Measurements from ENCODE around the gene GPRC6A. TPM values are rescaled to one million over a fixed set of nuclear protein-coding genes. Genes with fewer than 3 reads are reported as not detected.
"Not testable (repeated sequence)": the region's sequence is repeated elsewhere in the genome, so short reads cannot be mapped to it uniquely, and the experiment has no call there.

GPRC6A gene
- total and polyA plus RNA-seq, 2 donors: 0.02 to 0.05 TPM

GRCh38 chr6:116842459-116842858 is 13.6 kb upstream of the GPRC6A start:
- Histone ChIP-seq H3K9me3 (ENCODE audit: control insufficient read depth in 2 of 2, insufficient read depth in 1 of 2, low read length in 1 of 2) (no peaks in the 10 kb centered on the region), H3K27ac (ENCODE audit: low read depth in 1 of 2, low read length in 1 of 2) (no peak overlapping the region), H3K4me3 (ENCODE audit: low read length in 2 of 2) (no peak overlapping the region), H3K4me1 (ENCODE audit: control insufficient read depth in 2 of 2, insufficient read depth in 2 of 2, low read length in 2 of 2) (no peaks in the 10 kb centered on the region), H3K27me3 (ENCODE audit: control insufficient read depth in 2 of 2, insufficient read depth in 1 of 2, low read length in 1 of 2) (no peaks in the 10 kb centered on the region), H3K36me3 (ENCODE audit: control insufficient read depth in 2 of 2, insufficient read depth in 2 of 2, low read length in 1 of 2) (no peaks in the 10 kb centered on the region)
- no peak for DNase-seq (ENCODE audit: low read depth in 6 of 9, low spot score in 9 of 9)
- WGBS: 92% methylated on average over 1 of the region's 1 CpG

- WGBS: 67% methylated on average over 2 of the region's 2 CpGs
- H3K4me1 ChIP-seq (ENCODE audit: control insufficient read depth in 2 of 2, insufficient read depth in 2 of 2, low read length in 2 of 2): no peaks in the 10 kb centered on the region
- no peaks in the 10 kb centered on the region for H3K27me3 ChIP-seq (ENCODE audit: control insufficient read depth in 2 of 2, insufficient read depth in 1 of 2, low read length in 1 of 2)
- no peaks in the 10 kb centered on the region for H3K36me3 ChIP-seq (ENCODE audit: control insufficient read depth in 2 of 2, insufficient read depth in 2 of 2, low read length in 1 of 2)
- no peaks in the 10 kb centered on the region for H3K9me3 ChIP-seq (ENCODE audit: control insufficient read depth in 2 of 2, insufficient read depth in 1 of 2, low read length in 1 of 2)
- no peak overlapping the region for H3K4me3 ChIP-seq (ENCODE audit: low read length in 2 of 2)
- DNase-seq (ENCODE audit: low read depth in 6 of 9, low spot score in 9 of 9): no peak
- no peak overlapping the region for H3K27ac ChIP-seq (ENCODE audit: low read depth in 1 of 2, low read length in 1 of 2)
These were observed 11.2 kb upstream of the GPRC6A start for GRCh38 chr6:116840091-116840490.

- Histone ChIP-seq H3K9me3 (ENCODE audit: control insufficient read depth in 2 of 2, insufficient read depth in 1 of 2, low read length in 1 of 2) (no peaks in the 10 kb centered on the region), H3K27ac (ENCODE audit: low read depth in 1 of 2, low read length in 1 of 2) (no peak overlapping the region), H3K4me1 (ENCODE audit: control insufficient read depth in 2 of 2, insufficient read depth in 2 of 2, low read length in 2 of 2) (no peaks in the 10 kb centered on the region), H3K4me3 (ENCODE audit: low read length in 2 of 2) (no peak overlapping the region), H3K27me3 (ENCODE audit: control insufficient read depth in 2 of 2, insufficient read depth in 1 of 2, low read length in 1 of 2) (no peaks in the 10 kb centered on the region), H3K36me3 (ENCODE audit: control insufficient read depth in 2 of 2, insufficient read depth in 2 of 2, low read length in 1 of 2) (no peaks in the 10 kb centered on the region)
- no peak for DNase-seq (ENCODE audit: low read depth in 6 of 9, low spot score in 9 of 9)
- WGBS: 92% methylated on average over 5 of the region's 5 CpGs
These were observed 7.9 kb upstream of the GPRC6A start for GRCh38 chr6:116836606-116837342.

- not testable (repeated sequence) for H3K27me3 ChIP-seq (ENCODE audit: control insufficient read depth in 2 of 2, insufficient read depth in 1 of 2, low read length in 1 of 2); H3K9me3 ChIP-seq (ENCODE audit: control insufficient read depth in 2 of 2, insufficient read depth in 1 of 2, low read length in 1 of 2); H3K36me3 ChIP-seq (ENCODE audit: control insufficient read depth in 2 of 2, insufficient read depth in 2 of 2, low read length in 1 of 2); H3K4me1 ChIP-seq (ENCODE audit: control insufficient read depth in 2 of 2, insufficient read depth in 2 of 2, low read length in 2 of 2); H3K4me3 ChIP-seq (ENCODE audit: low read length in 2 of 2); H3K27ac ChIP-seq (ENCODE audit: low read depth in 1 of 2, low read length in 1 of 2); DNase-seq (ENCODE audit: low read depth in 6 of 9, low spot score in 9 of 9)
- 94% methylated on average over 2 of the region's 2 CpGs for WGBS
These were observed 5.6 kb upstream of the GPRC6A start for GRCh38 chr6:116834526-116834925.

GRCh38 chr6:116827561-116828240 is 1.2 kb downstream of the GPRC6A start:
- DNase-seq (ENCODE audit: low read depth in 6 of 9, low spot score in 9 of 9): no peak
- Histone ChIP-seq H3K4me3 (ENCODE audit: low read length in 2 of 2) (no peak overlapping the region), H3K4me1 (ENCODE audit: control insufficient read depth in 2 of 2, insufficient read depth in 2 of 2, low read length in 2 of 2) (no peaks in the 10 kb centered on the region), H3K9me3 (ENCODE audit: control insufficient read depth in 2 of 2, insufficient read depth in 1 of 2, low read length in 1 of 2) (no peaks in the 10 kb centered on the region), H3K27me3 (ENCODE audit: control insufficient read depth in 2 of 2, insufficient read depth in 1 of 2, low read length in 1 of 2) (no peaks in the 10 kb centered on the region), H3K36me3 (ENCODE audit: control insufficient read depth in 2 of 2, insufficient read depth in 2 of 2, low read length in 1 of 2) (no peaks in the 10 kb centered on the region), H3K27ac (ENCODE audit: low read depth in 1 of 2, low read length in 1 of 2) (no peak overlapping the region)
- WGBS: 74% methylated on average over 2 of the region's 2 CpGs

GRCh38 chr6:116816336-116816735 is 12.5 kb downstream of the GPRC6A start:
- DNase-seq (ENCODE audit: low read depth in 6 of 9, low spot score in 9 of 9); H3K4me1 ChIP-seq (ENCODE audit: control insufficient read depth in 2 of 2, insufficient read depth in 2 of 2, low read length in 2 of 2); H3K27me3 ChIP-seq (ENCODE audit: control insufficient read depth in 2 of 2, insufficient read depth in 1 of 2, low read length in 1 of 2); H3K9me3 ChIP-seq (ENCODE audit: control insufficient read depth in 2 of 2, insufficient read depth in 1 of 2, low read length in 1 of 2); H3K36me3 ChIP-seq (ENCODE audit: control insufficient read depth in 2 of 2, insufficient read depth in 2 of 2, low read length in 1 of 2); H3K4me3 ChIP-seq (ENCODE audit: low read length in 2 of 2); H3K27ac ChIP-seq (ENCODE audit: low read depth in 1 of 2, low read length in 1 of 2): not testable (repeated sequence)
- WGBS: 98% methylated on average over 14 of the region's 15 CpGs

- no peak for DNase-seq (ENCODE audit: low read depth in 6 of 9, low spot score in 9 of 9)
- WGBS: 88% methylated on average over 2 of the region's 2 CpGs
- Histone ChIP-seq H3K27ac (ENCODE audit: low read depth in 1 of 2, low read length in 1 of 2) (no peak overlapping the region), H3K36me3 (ENCODE audit: control insufficient read depth in 2 of 2, insufficient read depth in 2 of 2, low read length in 1 of 2) (no peaks in the 10 kb centered on the region), H3K27me3 (ENCODE audit: control insufficient read depth in 2 of 2, insufficient read depth in 1 of 2, low read length in 1 of 2) (no peaks in the 10 kb centered on the region), H3K4me1 (ENCODE audit: control insufficient read depth in 2 of 2, insufficient read depth in 2 of 2, low read length in 2 of 2) (no peaks in the 10 kb centered on the region), H3K9me3 (ENCODE audit: control insufficient read depth in 2 of 2, insufficient read depth in 1 of 2, low read length in 1 of 2) (no peaks in the 10 kb centered on the region), H3K4me3 (ENCODE audit: low read length in 2 of 2) (no peak overlapping the region)
These were observed 16.7 kb downstream of the GPRC6A start for GRCh38 chr6:116812051-116812650.

- Histone ChIP-seq H3K4me1 (ENCODE audit: control insufficient read depth in 2 of 2, insufficient read depth in 2 of 2, low read length in 2 of 2) (no peaks in the 10 kb centered on the region), H3K36me3 (ENCODE audit: control insufficient read depth in 2 of 2, insufficient read depth in 2 of 2, low read length in 1 of 2) (no peaks in the 10 kb centered on the region)
These were observed 26.9 kb downstream of the GPRC6A start for GRCh38 chr6:116801971-116802370.

GRCh38 chr6:116799945-116800344 is 28.9 kb downstream of the GPRC6A start:
- H3K4me1 ChIP-seq (ENCODE audit: control insufficient read depth in 2 of 2, insufficient read depth in 2 of 2, low read length in 2 of 2): no peaks in the 10 kb centered on the region
- no peak overlapping the region for H3K4me3 ChIP-seq (ENCODE audit: low read length in 2 of 2)
- H3K27me3 ChIP-seq (ENCODE audit: control insufficient read depth in 2 of 2, insufficient read depth in 1 of 2, low read length in 1 of 2): no peaks in the 10 kb centered on the region
- H3K9me3 ChIP-seq (ENCODE audit: control insufficient read depth in 2 of 2, insufficient read depth in 1 of 2, low read length in 1 of 2): no peaks in the 10 kb centered on the region
- no peaks in the 10 kb centered on the region for H3K36me3 ChIP-seq (ENCODE audit: control insufficient read depth in 2 of 2, insufficient read depth in 2 of 2, low read length in 1 of 2)
- no peak for DNase-seq (ENCODE audit: low read depth in 6 of 9, low spot score in 9 of 9)
- no peak overlapping the region for H3K27ac ChIP-seq (ENCODE audit: low read depth in 1 of 2, low read length in 1 of 2)

More at GRCh38 chr6:116801971-116802370, 26.9 kb downstream of the GPRC6A start:
- no peaks in the 10 kb centered on the region for H3K27me3 ChIP-seq (ENCODE audit: control insufficient read depth in 2 of 2, insufficient read depth in 1 of 2, low read length in 1 of 2)
- H3K9me3 ChIP-seq (ENCODE audit: control insufficient read depth in 2 of 2, insufficient read depth in 1 of 2, low read length in 1 of 2): no peaks in the 10 kb centered on the region
- no peak overlapping the region for H3K4me3 ChIP-seq (ENCODE audit: low read length in 2 of 2)
- H3K27ac ChIP-seq (ENCODE audit: low read depth in 1 of 2, low read length in 1 of 2): no peak overlapping the region
- DNase-seq (ENCODE audit: low read depth in 6 of 9, low spot score in 9 of 9): no peak

Data from thymus (tissue), 11 donors.